ENCODE results near the gene DACH1.
"Not testable (repeated sequence)": the region's sequence is repeated elsewhere in the genome, so short reads cannot be mapped to it uniquely, and the experiment has no call there.

DACH1 gene

GRCh38 chr13:71867131-71867814 lies at the start of gene DACH1:
Gene DACH1, minus strand, starts transcription at chr13:71867204.
- peak; percentile 84 for DNase-seq

GRCh38 chr13:71913717-71914116 lies 46.7 kb upstream of the DACH1 start:
- no peak for DNase-seq

DNA sequence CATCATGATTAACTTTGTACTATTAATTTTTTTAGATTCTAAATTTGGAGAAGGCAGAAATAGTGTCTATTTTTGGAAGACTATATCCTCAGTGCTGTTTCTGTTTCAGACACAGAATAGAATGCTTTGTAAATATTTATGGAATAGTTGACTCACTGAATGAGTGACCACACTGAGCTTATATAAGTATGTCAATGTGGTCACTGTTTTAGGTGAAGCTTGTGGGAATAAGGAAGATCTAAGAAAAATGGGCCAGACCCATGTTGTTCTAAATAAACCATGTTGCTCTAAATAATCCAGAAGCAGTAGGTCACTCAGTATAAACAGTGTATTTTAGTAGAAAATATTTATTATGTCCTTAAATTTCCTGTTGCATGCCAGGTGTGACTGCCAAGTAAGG lies 45.5 kb upstream of the DACH1 start:
- no peak for DNase-seq

DNA sequence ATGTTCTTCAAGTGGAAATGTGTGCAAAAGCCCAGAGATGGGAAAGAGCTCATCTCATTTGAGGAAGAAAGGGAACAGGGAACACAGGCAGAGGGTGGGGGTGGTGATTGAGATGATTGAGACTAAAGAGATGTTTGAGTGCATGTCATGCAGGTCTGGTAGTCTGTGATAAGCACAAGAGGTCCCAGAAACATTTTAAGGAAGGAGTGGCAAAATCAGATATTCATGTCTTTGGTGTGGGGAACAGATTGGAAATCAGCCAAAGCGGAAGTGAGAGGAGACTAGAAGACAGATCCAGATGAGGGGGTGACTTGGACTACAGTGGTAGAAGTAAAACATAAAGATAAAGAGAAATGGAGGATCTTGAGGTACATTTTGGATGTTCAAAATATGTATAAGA lies 39.4 kb upstream of the DACH1 start:
- DNase-seq, result no peak

DNA sequence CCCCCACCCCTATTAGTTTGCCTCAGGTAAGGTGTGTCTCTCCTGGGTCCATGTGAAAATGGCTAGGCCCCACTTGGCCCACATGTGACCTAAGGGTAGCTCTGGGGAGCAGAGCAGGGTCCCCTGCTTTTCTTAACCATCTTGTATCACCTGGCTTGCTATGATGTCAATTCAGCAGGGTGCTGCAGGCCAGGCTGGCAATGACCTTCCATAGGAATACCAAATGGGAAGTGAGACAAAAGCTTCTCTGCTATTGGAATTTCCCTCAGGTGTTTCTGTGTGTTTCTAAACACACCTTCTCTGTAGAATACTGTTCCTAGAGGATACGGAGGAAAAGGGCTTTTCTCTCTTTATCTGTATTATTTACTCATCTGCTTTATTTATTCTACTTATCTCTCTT lies 35.7 kb upstream of the DACH1 start:
- DNase-seq, result no peak

- DNase-seq, result not testable (repeated sequence)
Observed at GRCh38 chr13:71893506-71893905, 26.5 kb upstream of the DACH1 start.

DNA sequence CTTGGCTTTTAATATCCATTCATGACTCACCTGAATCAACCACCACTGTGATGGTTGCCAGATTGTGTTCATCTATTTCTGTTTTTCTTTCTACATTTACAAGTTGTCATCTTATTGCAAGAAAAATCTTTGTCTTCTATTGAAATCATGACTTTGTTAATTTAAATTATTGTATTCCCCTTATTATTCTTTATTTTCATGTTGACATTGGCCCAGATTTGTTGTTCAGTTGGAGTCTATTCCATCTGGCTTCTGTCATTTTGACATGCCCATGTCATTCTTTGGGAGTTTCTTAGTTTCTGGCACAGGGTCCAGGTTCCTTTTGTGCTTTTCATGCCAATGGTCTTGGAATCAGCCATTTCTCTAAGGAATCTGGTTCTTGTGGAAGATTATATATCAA lies 19.9 kb upstream of the DACH1 start:
- no peak for DNase-seq

- DNase-seq, result no peak
Observed at GRCh38 chr13:71882120-71882519, 15.1 kb upstream of the DACH1 start.

- DNase-seq, result no peak
Observed at GRCh38 chr13:71880753-71881541, 13.9 kb upstream of the DACH1 start.

DNA sequence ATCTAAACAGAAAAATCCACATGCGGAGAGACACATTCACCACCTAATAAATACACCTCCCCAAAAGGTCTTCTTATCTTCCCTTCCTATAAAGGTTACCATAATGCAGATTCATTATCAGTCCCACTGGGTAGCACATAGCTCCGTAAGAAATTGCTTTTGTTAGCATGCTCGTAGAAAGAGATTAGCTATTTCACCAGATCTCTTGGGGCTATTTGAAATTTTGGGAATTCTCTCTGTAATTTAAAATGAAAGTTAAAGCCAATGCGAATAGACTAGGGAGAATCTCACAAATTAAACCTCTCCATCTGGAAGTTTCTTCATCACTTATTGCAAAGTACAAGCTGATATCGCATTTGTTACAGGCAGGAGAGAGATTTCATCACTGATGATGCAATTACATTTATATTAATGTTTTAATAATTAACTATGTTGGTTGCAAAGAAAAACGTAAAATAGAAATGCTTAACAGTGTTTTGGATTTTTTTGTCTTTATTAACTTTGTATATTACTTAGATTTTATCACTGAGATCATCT lies 12.9 kb upstream of the DACH1 start:
- DNase-seq, result no peak

DNA sequence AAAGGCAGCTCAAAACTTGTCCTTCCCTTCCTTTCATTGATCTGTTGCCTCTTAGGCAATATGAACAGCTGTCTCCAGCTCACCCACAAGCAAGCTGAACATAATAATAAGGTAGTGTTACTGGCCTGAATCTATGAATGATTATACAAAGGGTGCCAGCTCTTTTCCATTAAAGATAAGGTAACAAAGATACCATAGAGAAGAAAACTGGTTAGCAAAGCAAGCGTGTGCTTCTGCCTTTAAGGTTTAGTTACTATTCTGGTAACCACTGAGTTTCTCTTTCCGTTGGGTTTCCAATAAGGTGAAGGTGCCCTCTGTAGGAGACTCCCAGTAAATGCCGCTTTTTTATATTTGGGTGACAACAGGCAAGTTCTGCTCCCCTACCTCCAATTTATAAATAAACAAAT lies 12.1 kb upstream of the DACH1 start:
- DNase-seq, result no peak

DNA sequence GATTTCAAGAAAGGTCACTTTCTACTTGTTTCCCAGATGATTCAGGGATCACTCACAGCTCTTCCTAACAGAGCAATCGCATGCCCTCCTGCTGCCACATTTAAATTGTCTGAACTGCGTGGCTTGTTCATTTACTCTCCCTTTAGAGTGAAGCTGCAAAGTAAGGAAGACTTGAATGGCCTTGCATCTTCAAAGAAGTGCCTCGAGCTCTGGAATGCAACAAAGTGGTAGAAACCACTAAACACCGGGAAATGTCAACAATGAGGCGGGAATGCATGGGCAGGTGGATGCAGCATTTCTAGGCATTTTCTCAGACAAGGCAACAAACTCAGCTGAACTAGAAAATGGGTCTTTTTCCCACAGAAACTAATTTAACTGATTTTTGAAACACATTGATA lies 10.3 kb upstream of the DACH1 start:
- DNase-seq, result no peak

- no peak for DNase-seq
Observed at GRCh38 chr13:71876648-71877255, 9.7 kb upstream of the DACH1 start.

DNA sequence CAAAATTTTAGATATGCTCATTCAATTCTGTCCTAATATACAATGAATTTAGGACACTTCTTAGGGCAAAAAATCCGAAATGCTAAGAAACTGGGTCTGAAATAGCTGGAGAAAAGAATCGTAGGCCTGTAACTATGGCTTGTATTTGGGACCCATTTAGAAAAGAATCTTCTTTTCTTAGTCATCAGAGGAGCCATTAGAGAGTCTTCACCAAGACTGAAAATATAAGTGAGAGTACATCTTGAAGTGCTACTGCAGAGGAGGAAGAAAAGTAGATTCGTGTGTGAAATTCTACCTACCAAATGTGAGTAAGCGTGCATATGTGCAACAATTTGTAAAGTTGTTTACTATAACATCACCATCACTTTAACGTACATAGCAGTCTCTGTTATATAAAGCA lies 8.8 kb upstream of the DACH1 start:
- DNase-seq, result no peak

DNA sequence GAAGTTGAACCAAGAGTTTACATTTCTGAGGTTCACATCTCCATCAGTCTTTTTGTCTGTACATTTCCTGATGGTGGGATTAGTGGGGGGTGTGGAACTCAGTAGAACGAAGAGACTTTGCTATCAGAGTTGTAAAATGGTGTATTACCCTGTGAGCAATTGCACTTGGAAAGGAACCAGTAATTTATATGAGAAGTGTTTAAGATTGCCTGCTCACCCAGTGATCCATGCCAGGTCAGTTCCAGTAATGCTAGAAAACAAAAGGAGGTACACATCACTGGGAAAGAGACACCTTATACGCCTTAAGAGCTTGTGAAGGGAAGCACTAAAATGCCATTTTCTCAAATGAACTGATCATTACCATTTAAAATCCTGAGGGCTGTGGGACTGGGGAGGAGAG lies 7.5 kb upstream of the DACH1 start:
- DNase-seq, result no peak

GRCh38 chr13:71873418-71874247 lies 6.6 kb upstream of the DACH1 start:
- no peak for DNase-seq

DNA sequence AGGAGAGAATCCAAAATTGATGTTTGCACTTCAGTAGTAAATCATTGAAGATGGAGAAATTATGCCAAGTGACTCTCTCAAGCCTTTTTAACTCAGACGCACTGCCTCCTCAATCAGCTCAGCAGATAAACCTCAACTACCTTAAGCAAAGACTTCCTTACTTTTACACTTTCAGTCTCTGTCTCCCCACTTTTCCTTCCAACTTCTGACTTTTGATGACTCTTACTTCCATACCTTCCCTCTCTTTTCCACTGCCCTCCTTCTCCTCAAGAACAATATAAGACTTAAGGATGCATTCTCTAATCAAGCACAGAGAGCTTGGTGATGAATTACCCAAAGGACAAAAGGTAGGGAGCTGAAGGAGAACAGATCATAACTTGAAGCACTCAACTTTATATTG lies 4.8 kb upstream of the DACH1 start:
- no peak for DNase-seq

DNA sequence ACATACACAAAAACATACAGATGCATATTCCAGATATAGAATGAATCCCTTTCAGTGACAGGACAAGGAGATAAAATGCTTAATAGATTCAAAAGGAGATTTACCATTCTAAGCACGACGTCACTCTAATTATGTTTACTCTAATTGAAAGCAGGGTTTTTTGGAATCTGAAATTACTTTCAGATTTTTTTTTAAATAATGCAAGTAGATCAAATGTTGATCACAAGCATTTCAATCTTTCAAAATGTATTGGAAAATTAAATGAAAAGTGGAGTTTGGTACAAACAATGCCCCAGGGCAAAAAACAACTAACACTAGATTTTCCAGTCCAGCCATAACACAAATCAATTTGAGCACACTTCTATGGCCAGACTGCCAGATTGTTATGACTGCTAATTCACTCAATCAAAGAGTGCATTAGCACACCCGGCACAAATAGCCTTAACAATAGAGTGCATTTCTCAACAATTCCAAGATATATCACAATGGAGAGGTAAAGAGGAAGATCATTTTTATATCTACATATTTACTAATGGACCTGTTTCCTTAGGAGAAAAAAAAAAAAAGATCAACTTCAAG lies 4.3 kb upstream of the DACH1 start:
- DNase-seq, result no peak

DNA sequence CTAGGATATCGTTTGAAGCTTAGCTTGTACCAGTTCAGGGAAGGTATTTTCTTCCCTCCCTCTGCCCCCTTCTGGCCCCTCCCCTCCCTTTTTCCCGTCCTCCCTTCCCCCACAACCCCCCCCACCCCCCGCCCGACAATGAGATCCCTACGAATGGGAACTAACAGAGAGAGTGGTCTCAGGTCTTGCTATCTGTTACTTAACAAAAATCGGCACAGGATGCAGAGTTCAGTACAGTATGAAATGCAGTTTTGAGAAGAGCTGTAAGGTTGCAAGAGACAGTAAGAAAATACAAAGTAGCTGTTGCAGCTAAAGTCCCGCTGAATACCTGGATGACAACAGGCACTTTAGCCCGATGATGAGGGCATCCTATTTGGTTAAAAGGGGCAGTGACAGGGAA lies 3.1 kb upstream of the DACH1 start:
- DNase-seq, result no peak

DNA sequence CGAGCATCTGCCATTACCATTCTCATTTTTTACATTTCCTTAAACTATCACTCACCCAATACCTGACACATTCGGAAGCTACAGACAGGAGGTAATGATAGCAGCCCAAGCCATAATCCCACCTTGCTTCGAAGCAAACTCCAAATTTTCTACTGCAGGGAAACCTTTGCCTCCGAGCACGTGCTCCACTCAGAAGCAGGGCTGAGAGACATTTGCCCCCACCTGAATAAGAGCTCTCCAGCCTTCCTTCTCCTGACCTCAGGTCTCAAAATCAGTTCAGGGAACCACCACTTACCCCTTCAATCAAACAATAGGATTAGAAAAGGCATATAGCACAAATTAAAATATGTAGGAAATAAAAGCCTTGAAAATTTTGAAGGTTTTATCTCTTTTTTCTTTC lies 2.3 kb upstream of the DACH1 start:
- no peak for DNase-seq

DNA sequence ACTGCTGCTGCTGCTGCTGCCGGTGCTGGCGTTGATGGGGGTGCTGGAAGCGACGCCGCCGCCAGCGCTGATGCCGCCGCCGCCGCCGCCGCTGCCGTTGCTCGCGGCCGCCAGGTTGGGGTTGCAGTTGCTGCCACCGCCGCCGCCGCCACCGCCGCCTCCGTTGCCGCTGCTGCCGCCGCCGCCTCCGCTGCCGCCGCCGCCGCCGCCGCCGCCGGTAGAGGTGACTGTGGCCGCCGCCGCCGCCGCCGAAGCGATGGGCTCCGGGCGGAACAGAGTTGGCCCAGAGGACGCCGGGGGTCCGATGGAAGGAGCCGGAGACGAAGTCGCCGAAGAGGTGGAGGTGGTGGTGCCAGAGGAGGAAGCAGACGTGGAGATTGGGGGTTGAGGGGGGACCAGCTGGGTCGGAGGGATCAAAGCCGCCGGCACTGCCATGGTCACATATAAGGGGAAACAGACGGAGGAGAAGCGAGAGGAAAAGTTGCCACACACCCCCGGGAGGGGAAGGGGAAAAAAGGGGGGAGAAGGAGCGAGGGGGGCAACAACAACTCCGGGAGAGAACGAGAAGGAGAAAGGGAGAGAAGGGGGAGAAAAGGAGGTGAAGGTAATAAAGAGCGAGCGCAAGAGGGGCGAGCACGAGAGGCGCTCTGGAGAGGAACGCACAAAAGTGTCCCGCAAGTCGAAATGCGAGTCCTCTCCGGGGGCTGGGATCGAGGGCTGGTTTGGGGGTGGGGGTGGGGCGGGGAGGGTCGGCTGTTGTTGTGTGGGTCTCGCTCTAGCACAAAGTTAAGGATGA lies 471 bp downstream of the DACH1 start:
- DNase-seq, result peak; percentile 38

DNA sequence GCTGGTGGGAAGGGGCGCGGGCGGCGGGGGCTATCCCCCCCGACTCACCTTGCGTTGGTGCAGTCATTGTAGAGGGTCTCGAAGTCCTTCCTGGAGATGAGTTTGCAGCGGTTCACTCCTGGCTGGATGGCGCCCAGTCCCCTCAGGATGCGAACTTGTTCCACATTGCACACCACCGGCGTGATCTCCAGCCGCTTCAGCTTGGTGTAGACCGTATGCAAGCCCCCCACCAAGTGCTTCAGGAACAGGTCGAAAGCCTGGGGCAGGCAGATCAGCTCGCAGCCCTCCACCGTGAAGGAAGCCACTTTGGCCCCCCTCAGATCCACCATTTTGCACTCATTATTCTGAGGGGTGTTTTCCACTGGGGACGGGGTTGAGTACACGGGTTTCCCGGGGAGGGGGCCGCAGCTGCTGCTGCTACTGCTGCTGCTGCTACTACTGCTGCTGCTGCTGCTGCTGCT lies 1.1 kb downstream of the DACH1 start:
- peak; percentile 31 for DNase-seq

Data from right hindlimb (tissue), 1 donor.